Neural cell (in vitro differentiated cells): ENCODE results near the gene THRB. TPM values are rescaled to one million over a fixed set of nuclear protein-coding genes. Genes with fewer than 3 reads are reported as not detected.

Source experiments
- H2AFZ ChIP-seq: fragments of 200-600, 300-800 bp; sonication (generic), shearing (Covaris generic); 2 replicates; pipeline ENCODE4 v1.6.0; 2014; ENCODE audit warnings: low read depth, mild to moderate bottlenecking, antibody characterized with exemption, low read length, moderate library complexity
- H3F3A ChIP-seq: fragments of 200-600 bp; shearing (Covaris generic); 2 replicates; pipeline ENCODE4 v1.6.1; 2016; ENCODE audit warnings: mild to moderate bottlenecking, moderate library complexity, mixed read lengths, antibody characterized with exemption, low read length; ENCODE audit not compliant: insufficient read depth, poor library complexity, severe bottlenecking
- H3K27ac ChIP-seq: fragments of 200-600, 300-800 bp; sonication (generic), shearing (Covaris generic); 2 replicates; pipeline ENCODE4 v1.5.1; 2014; ENCODE audit warnings: mild to moderate bottlenecking, low read length, moderate library complexity
- H3K27me3 ChIP-seq: fragments of 300-800, 200-600 bp; sonication (generic), shearing (Covaris generic); 2 replicates; pipeline ENCODE4 v1.6.0; 2014; ENCODE audit warnings: mild to moderate bottlenecking, low read depth, low read length, moderate library complexity; ENCODE audit not compliant: insufficient read depth
- H3K36me3 ChIP-seq: fragments of 300-800, 200-600 bp; sonication (generic), shearing (Covaris generic); 2 replicates; pipeline ENCODE4 v1.5.1; 2014; ENCODE audit warnings: mild to moderate bottlenecking, antibody characterized with exemption, low read length, moderate library complexity; ENCODE audit not compliant: insufficient read depth
- H3K4me2 ChIP-seq: fragments of 300-800, 200-600 bp; sonication (generic), shearing (Covaris generic); 2 replicates; pipeline ENCODE4 v1.6.0; 2014; ENCODE audit warnings: mild to moderate bottlenecking, low read length
- H3K4me3 ChIP-seq: fragments of 300-800, 200-600 bp; sonication (generic), shearing (Covaris generic); 2 replicates; pipeline ENCODE4 v1.5.1; 2014; ENCODE audit warnings: mild to moderate bottlenecking, low read length, moderate library complexity
- H3K79me2 ChIP-seq: fragments of 200-600 bp; shearing (Covaris generic); replicated peaks from 2 replicates; pipeline ENCODE4 v1.6.0; 2014; ENCODE audit warnings: mild to moderate bottlenecking, low read length, moderate library complexity; ENCODE audit not compliant: insufficient read depth
- H3K9ac ChIP-seq: fragments of 300-800, 200-600 bp; sonication (generic), shearing (Covaris generic); 2 replicates; pipeline ENCODE4 v1.6.1; 2016; ENCODE audit warnings: mild to moderate bottlenecking, low read length, mixed read lengths
- H3K9me2 ChIP-seq: fragments of 200-600 bp; shearing (Covaris generic); 2 replicates; pipeline ENCODE4 v1.6.1; 2016; ENCODE audit warnings: mild to moderate bottlenecking, low read length, mixed read lengths; ENCODE audit not compliant: insufficient read depth
- H3K9me3 ChIP-seq: fragments of 200-600, 300-800 bp; sonication (generic), shearing (Covaris generic); 2 replicates; pipeline ENCODE4 v1.6.1; 2016; ENCODE audit warnings: mild to moderate bottlenecking, mixed run types, low read length, moderate library complexity, mixed read lengths
- H4K20me1 ChIP-seq: fragments of 200-600 bp; shearing (Covaris generic); 2 replicates; pipeline ENCODE4 v1.6.1; 2016; ENCODE audit warnings: mild to moderate bottlenecking, mixed run types; ENCODE audit not compliant: insufficient read depth
- CTCF ChIP-seq: fragments of 450-650 bp; IDR thresholded peaks from 2 replicates; pipeline ENCODE4 v1.5.1; 2014; ENCODE audit warnings: antibody characterized with exemption, mild to moderate bottlenecking, moderate library complexity; ENCODE audit not compliant: poor library complexity, severe bottlenecking
- EP300 ChIP-seq: fragments of 450-650 bp; conservative IDR thresholded peaks from 2 replicates; pipeline ENCODE4 v1.6.1; 2014; ENCODE audit warnings: antibody characterized with exemption, mild to moderate bottlenecking, moderate library complexity; ENCODE audit not compliant: poor library complexity, severe bottlenecking
- EZH2 ChIP-seq: fragments of 200-600, 300-800 bp; shearing (Covaris generic), sonication (generic); IDR thresholded peaks from 2 replicates; pipeline ENCODE4 v1.6.1; 2014; ENCODE audit warnings: antibody characterized with exemption, low read length, borderline replicate concordance, mild to moderate bottlenecking; ENCODE audit not compliant: insufficient read depth, poor library complexity, severe bottlenecking
- MXI1 ChIP-seq: fragments of 450-650 bp; conservative IDR thresholded peaks from 2 replicates; pipeline ENCODE4 v1.6.1; 2014; ENCODE audit warnings: antibody characterized with exemption, mild to moderate bottlenecking; ENCODE audit not compliant: poor library complexity, severe bottlenecking
- POLR2AphosphoS5 ChIP-seq: IDR thresholded peaks from 2 replicates; pipeline ENCODE4 v1.6.1; 2012
- RAD21 ChIP-seq: fragments of 450-650 bp; conservative IDR thresholded peaks from 2 replicates; pipeline ENCODE4 v1.6.1; 2014; ENCODE audit warnings: antibody characterized with exemption, mild to moderate bottlenecking, moderate library complexity
- REST ChIP-seq: IDR thresholded peaks from 2 replicates; pipeline ENCODE4 v1.6.1; 2012; ENCODE audit warnings: borderline replicate concordance
- SMC3 ChIP-seq: fragments of 450-650 bp; conservative IDR thresholded peaks from 2 replicates; pipeline ENCODE4 v1.6.1; 2014; ENCODE audit warnings: antibody characterized with exemption, mild to moderate bottlenecking, moderate library complexity; ENCODE audit not compliant: poor library complexity
- TAF1 ChIP-seq: IDR thresholded peaks from 2 replicates; pipeline ENCODE4 v1.6.1; 2012; ENCODE audit warnings: low read depth
- polyA plus RNA-seq: library from polyadenylated mRNA; depleted of rRNA; stranded (reverse); fragments of >200 nt; gene quantifications from 2 replicates; pipeline ENCODE4 v1.2.3, GENCODE V29; 2014

The THRB gene
- polyA plus RNA-seq, 1 donor from 2014 or later = 1.7 TPM

- Histone ChIP-seq H3K9me3 (no peaks in the 10 kb centered on the region), H3F3A (no peaks in the 10 kb centered on the region), H2AFZ (no peak overlapping the region), H3K9me2 (no peaks in the 10 kb centered on the region), H4K20me1 (no peaks in the 10 kb centered on the region), H3K36me3 (no peaks in the 10 kb centered on the region), H3K4me3 (no peak overlapping the region), H3K9ac (no peak overlapping the region), H3K4me2 (no peak overlapping the region), H3K27me3 (peaks cover 50% of the 10 kb centered on the region), H3K27ac (no peak overlapping the region), H3K79me2 (no peaks in the 10 kb centered on the region)
- TF ChIP-seq RAD21 (no peak), CTCF (no peak), EP300 (no peak), EZH2 (no peak), POLR2AphosphoS5 (no peak), TAF1 (no peak), SMC3 (no peak), MXI1 (no peak), REST (no peak)
Measured at GRCh38 chr3:24520101-24520495, 25.4 kb upstream of the THRB start.

GRCh38 chr3:24519368-24520100, 24.9 kb upstream of the THRB start:
- Histone ChIP-seq H2AFZ (no peak overlapping the region), H3K4me3 (no peak overlapping the region), H3K27me3 (peaks cover 47% of the 10 kb centered on the region), H3K9me2 (no peaks in the 10 kb centered on the region), H3K79me2 (no peaks in the 10 kb centered on the region), H3K36me3 (no peaks in the 10 kb centered on the region), H3F3A (no peaks in the 10 kb centered on the region), H4K20me1 (no peaks in the 10 kb centered on the region), H3K4me2 (no peak overlapping the region), H3K9ac (no peak overlapping the region), H3K9me3 (no peaks in the 10 kb centered on the region), H3K27ac (no peak overlapping the region)
- TF ChIP-seq CTCF (no peak), EZH2 (no peak), EP300 (no peak), TAF1 (no peak), MXI1 (no peak), POLR2AphosphoS5 (no peak), RAD21 (no peak), SMC3 (no peak), REST (no peak)
